HepG2 (cell line): ENCODE data around the gene B3GNT7.

Source experiments
- CBX5 ChIP-seq: sonication (generic); formaldehyde crosslinking; IDR thresholded peaks from 2 replicates; pipeline ENCODE4 v1.4.0; 2020; ENCODE audit warnings: missing genetic modification reagents, borderline replicate concordance
- HNRNPH1 ChIP-seq: fragments of 200-400 bp; formaldehyde crosslinking; optimal IDR thresholded peaks from 2 replicates; pipeline ENCODE3; 2017; ENCODE audit warnings: mild to moderate bottlenecking, low read depth, low read length
- MEF2D ChIP-seq: sonication (generic); formaldehyde crosslinking; IDR thresholded peaks from 2 replicates; pipeline ENCODE4 v1.5.1; 2020; ENCODE audit warnings: mild to moderate bottlenecking, missing genetic modification reagents
- RBM39 ChIP-seq: fragments of 200-400 bp; formaldehyde crosslinking; IDR thresholded peaks from one replicate; pipeline ENCODE4 v1.6.1; 2018; ENCODE audit warnings: antibody characterized with exemption, mild to moderate bottlenecking, low read depth, low read length; ENCODE audit not compliant: poor library complexity, severe bottlenecking
- ZFP36 ChIP-seq: fragments of 150-350 bp; IDR thresholded peaks from 2 replicates; pipeline ENCODE4 v1.6.1; 2018; ENCODE audit warnings: borderline replicate concordance, low read length, low read depth; ENCODE audit not compliant: partially characterized antibody
- TF ChIP-seq, protein P1 (sequence below): IDR thresholded peaks from 2 replicates; pipeline ENCODE4 v1.6.1; 2016; ENCODE audit warnings: low read depth, borderline replicate concordance

DNA sequence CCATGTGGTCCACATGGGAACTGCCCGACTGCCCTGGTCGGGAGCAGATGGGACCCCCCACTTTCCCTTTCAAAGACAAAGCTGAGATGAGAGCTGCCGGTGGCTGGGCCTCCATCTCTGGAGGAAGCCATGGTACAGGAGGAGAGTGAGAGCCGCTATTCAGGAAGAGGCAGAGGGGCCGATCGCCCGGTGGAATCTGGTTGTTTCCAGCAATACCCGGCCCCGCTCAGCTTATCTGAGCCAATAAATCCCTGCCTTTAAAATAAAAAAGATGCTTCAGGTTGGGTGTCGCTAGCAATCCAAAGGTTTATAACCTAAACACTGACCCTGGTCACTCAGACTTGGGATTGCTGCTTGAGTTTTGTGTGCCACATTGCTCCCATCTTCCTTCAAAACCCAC is 15.2 kb upstream of the B3GNT7 start:
- TF ChIP-seq ZFP36 (no peak), HNRNPH1 (no peak), RBM39 (no peak), MEF2D (CRISPR knock-in tag) (no peak), CBX5 (CRISPR knock-in tag) (no peak)
- TF ChIP-seq, protein P1, sequence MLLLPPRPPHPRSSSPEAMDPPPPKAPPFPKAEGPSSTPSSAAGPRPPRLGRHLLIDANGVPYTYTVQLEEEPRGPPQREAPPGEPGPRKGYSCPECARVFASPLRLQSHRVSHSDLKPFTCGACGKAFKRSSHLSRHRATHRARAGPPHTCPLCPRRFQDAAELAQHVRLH = no peak
